ENCODE data around the gene TFF2. TPM values are rescaled to one million over a fixed set of nuclear protein-coding genes. Genes with fewer than 3 reads are reported as not detected.
A peak's percentile ranks its signal among the peaks of the same experiment; 100 is the strongest.

Gene TFF2
- total RNA-seq, 2 donors from 2014 or later: not detected

DNA sequence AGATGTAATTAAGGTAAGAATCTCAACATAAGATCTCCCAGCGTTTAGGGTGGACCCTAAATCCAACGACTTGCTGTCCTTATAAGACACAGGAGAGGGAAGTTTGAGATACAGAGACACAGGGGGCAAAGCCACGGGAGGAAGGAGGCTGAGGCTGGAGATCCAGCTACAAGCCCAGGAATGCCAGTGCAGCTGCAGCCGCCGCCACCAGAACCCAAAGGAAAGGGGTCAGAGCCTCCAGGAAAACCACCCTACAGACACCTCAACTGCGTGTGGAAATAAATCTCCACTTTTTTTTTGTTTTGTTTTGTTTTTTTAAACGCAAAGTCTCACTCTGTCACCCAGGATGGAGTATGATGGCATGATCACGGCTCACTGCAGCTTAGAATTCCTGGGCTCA is 27.6 kb upstream of the TFF2 start:
- peaks cover 0 to 2% of the 10 kb centered on the region in 2 donors for H3K4me1 Mint-ChIP-seq (ENCODE audit: low read depth in 2 of 2)
- no peak overlapping the region for H3K27ac Mint-ChIP-seq
- H3K4me3 Mint-ChIP-seq: no peak overlapping the region
- H3K36me3 Mint-ChIP-seq: peaks cover 9% of the 10 kb centered on the region
- H3K27me3 Mint-ChIP-seq: peaks cover 0 to 23% of the 10 kb centered on the region in 2 donors
- H3K9me3 Mint-ChIP-seq: peaks cover 6% of the 10 kb centered on the region
- no peak for ATAC-seq
- DNase-seq (ENCODE audit: low spot score): no peak

DNA sequence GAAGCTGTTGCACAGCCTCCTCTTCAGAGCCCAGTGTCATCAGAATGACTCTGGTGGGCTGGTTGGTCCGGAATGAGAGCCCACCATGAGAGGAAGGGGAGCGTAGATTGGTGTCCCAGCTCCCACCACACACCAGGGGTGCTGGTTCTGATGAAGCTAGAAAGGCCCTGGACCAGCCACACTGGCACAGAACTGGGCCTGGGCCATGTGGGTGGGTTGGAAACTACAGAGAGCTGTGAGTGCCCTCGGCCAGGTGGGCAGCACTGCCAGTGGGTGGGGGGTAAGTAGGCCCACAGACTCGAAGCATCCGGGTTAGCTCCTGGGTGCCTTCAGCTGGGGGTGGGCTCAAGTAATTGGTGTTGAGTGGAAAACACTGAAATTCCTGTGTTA is 27.2 kb upstream of the TFF2 start:
- no peak for ATAC-seq
- Mint-ChIP-seq H3K36me3 (peaks cover 9% of the 10 kb centered on the region), H3K4me3 (no peak overlapping the region), H3K4me1 (ENCODE audit: low read depth in 2 of 2) (peaks cover 0 to 2% of the 10 kb centered on the region in 2 donors), H3K27ac (no peak overlapping the region), H3K27me3 (peaks cover 0 to 26% of the 10 kb centered on the region in 2 donors), H3K9me3 (peaks cover 6% of the 10 kb centered on the region)
- no peak for DNase-seq (ENCODE audit: low spot score)

DNA sequence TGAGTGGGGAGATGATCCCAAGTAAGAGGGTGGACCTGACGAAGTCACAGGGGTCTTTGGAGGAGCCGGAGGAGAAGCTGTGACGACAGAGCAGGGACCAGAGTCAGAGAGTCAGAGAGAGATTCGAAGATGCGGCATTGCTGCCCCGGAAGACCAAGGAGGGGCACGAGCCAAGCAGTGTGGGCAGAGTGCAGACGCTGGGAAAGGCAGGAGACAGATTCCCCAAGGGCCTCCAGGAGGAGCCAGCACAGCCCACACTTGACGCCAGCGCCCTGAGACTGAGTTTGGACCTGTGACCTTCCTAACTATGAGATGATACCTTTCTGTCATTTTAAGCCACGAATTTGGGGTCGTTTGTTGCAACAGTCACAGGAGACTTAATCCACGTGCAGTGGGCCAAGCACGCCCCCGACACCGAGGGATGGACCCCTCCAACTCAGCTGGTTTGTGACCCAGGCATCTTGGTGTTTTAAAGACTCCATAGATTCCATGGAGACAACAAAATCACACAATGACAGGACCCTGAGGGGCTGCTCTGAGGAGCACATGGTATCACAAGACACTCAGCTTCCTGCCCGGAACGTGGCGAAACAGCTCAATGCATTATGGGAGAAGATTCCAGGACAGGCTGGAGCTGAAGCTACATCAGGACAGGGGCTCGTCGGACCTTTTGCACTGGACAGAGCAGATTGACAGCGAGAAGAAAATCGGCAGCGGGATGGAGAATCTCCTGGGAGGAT is 26.6 kb upstream of the TFF2 start:
- Mint-ChIP-seq H3K36me3 (peaks cover 9% of the 10 kb centered on the region), H3K27ac (peak overlapping the region in 1 of 2 donors; percentile 35), H3K4me3 (no peak overlapping the region), H3K27me3 (peaks cover 0 to 26% of the 10 kb centered on the region in 2 donors), H3K4me1 (ENCODE audit: low read depth in 2 of 2) (peaks cover 0 to 2% of the 10 kb centered on the region in 2 donors), H3K9me3 (peaks cover 4% of the 10 kb centered on the region)
- DNase-seq (ENCODE audit: low spot score) (no peak), ATAC-seq (no peak)

DNA sequence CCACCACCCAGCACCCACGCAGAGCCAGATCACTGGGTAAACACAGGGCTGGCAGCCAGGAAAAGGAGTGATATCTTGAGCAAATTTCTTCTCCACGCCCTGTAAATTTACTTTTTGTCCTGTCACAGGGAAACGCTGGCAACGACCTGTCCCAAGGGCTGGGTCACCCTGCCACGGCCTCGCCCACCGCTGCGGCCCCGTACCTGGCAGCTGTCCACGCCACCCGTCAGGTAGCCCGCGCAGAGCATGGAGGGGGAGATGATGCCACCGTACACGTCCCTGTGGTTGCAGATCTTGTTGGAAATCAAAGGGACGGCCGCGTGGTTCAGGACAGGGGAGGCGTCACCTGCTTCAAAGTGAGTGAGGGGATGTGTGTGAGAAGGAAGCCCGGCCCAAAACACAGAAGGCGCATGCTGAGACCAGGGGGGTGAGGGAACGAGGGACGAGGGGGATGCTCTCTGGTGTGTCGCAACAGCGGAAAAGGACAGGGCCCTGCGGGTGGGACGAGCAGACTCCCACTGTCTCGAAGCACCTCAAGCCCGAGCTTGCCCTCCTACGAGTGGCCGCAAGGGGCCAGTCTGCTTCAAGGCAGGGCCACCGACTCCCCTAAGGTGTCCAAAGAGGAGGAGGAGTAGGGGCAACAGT is 25.7 kb upstream of the TFF2 start:
- Mint-ChIP-seq H3K27ac (peak overlapping the region in 1 of 2 donors; percentile 35), H3K36me3 (peaks cover 1% of the 10 kb centered on the region), H3K4me3 (no peak overlapping the region), H3K9me3 (no peaks in the 10 kb centered on the region), H3K27me3 (peaks cover 5 to 30% of the 10 kb centered on the region in 2 donors), H3K4me1 (ENCODE audit: low read depth in 2 of 2) (peaks cover 0 to 2% of the 10 kb centered on the region in 2 donors)
- no peak for ATAC-seq
- no peak for DNase-seq (ENCODE audit: low spot score)

DNA sequence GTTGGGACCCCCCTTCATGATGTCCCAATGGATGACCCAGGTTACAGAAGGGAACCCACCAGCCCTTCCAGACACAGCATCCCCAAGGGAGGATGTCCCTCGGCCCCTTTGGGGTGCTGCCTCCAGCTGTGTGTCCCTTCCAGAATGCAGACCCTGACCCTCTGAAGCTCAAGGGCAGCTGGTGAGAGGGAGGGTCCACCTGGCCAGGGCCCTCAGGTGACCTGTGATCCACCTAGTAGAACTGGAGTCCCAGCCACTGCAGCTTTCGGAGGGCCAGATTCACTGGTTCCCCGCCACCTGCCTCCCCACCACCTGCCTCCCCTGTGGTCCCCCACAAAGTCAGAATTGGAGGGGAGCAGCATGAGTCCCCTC is 25.2 kb upstream of the TFF2 start:
- Mint-ChIP-seq H3K36me3 (no peaks in the 10 kb centered on the region), H3K4me1 (ENCODE audit: low read depth in 2 of 2) (peaks cover 0 to 2% of the 10 kb centered on the region in 2 donors), H3K4me3 (no peak overlapping the region), H3K27me3 (peaks cover 10 to 35% of the 10 kb centered on the region in 2 donors), H3K9me3 (no peaks in the 10 kb centered on the region), H3K27ac (no peak overlapping the region)
- no peak for ATAC-seq
- no peak for DNase-seq (ENCODE audit: low spot score)

DNA sequence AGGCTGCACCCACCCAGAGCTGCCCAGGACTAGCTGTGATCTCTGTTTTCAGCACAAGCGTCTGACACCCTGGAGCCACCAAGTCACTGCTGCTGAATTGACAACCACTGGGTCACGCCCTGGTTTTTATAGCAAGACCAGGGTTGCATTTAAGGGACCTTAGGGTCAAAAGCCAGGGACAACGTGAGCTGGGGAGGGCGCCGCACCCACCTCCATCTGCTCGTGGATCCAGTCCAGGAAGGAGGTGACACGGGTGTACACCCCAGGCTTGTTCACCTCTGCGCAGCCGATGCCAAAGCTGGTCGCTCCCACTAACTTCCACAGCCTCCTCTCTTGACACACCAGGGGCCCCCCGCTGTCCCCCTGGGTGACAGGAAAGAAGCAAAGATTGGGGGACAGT is 24.7 kb upstream of the TFF2 start:
- no peak overlapping the region for H3K4me3 Mint-ChIP-seq
- H3K9me3 Mint-ChIP-seq: no peaks in the 10 kb centered on the region
- no peak overlapping the region for H3K27ac Mint-ChIP-seq
- ATAC-seq (no peak), DNase-seq (ENCODE audit: low spot score) (no peak)
- H3K36me3 Mint-ChIP-seq: no peaks in the 10 kb centered on the region
- peaks cover 0 to 2% of the 10 kb centered on the region in 2 donors for H3K4me1 Mint-ChIP-seq (ENCODE audit: low read depth in 2 of 2)
- peaks cover 14 to 38% of the 10 kb centered on the region in 2 donors for H3K27me3 Mint-ChIP-seq

DNA sequence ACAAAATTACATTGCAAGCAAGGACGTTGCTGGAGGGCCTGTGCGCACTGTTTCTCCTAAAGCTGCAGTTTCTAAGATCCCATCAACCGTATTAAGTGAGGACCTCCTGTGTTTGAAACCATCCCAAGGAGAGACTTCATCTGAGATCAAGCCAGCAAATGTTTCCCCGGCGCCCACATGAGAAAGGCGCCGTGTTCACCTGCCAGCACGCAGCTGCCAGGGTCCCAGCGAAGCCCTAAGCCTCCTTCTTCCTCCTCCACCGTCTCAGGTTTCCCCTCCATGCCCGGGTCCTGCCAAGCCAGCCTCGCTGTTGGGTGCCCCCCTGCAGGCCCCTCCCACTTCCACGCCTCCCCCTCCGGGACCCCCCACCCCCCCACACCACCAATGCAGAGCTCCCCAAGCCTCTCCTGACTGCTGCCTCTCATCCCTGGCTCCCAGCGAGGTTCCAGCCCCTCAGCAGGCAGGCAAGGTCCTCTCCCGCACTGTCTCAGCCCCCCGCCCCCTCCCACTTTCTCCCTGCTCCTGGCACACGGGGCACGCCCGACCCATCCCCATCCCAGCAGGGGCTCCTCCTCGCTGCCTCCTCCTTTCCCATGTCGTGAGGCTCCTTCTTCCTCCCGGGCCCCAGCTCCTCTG is 24.2 kb upstream of the TFF2 start:
- no peak for DNase-seq (ENCODE audit: low spot score)
- H3K4me1 Mint-ChIP-seq (ENCODE audit: low read depth in 2 of 2): peaks cover 0 to 2% of the 10 kb centered on the region in 2 donors
- no peaks in the 10 kb centered on the region for H3K36me3 Mint-ChIP-seq
- no peaks in the 10 kb centered on the region for H3K9me3 Mint-ChIP-seq
- H3K27ac Mint-ChIP-seq: no peak overlapping the region
- H3K27me3 Mint-ChIP-seq: peaks cover 15 to 38% of the 10 kb centered on the region in 2 donors
- ATAC-seq: no peak
- H3K4me3 Mint-ChIP-seq: peak overlapping the region; percentile 30

DNA sequence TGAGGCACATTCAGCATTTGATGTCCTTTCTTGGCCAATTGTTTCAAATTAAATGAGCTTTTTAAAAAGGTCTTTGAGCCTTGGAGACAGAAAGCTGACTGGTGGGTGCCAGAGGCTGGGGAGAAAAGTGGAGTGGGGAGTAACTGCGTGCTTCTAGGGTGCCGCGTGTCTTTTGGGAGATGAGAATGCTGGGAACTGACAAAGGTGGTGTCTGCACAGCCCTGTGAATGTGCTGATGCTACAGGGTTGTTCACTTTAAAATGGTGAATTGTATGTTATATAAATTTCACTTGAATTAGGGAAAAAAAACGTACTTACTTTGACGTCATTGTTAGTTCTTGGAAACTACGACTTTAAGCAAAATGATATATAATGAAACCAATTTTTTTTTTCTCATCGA is 23.7 kb upstream of the TFF2 start:
- Mint-ChIP-seq H3K9me3 (no peaks in the 10 kb centered on the region), H3K4me1 (ENCODE audit: low read depth in 2 of 2) (peaks cover 0 to 2% of the 10 kb centered on the region in 2 donors), H3K27ac (peak overlapping the region; percentile 11 to 31), H3K4me3 (peak overlapping the region; percentile 30), H3K27me3 (peaks cover 15 to 38% of the 10 kb centered on the region in 2 donors), H3K36me3 (no peaks in the 10 kb centered on the region)
- ATAC-seq (no peak), DNase-seq (ENCODE audit: low spot score) (no peak)

DNA sequence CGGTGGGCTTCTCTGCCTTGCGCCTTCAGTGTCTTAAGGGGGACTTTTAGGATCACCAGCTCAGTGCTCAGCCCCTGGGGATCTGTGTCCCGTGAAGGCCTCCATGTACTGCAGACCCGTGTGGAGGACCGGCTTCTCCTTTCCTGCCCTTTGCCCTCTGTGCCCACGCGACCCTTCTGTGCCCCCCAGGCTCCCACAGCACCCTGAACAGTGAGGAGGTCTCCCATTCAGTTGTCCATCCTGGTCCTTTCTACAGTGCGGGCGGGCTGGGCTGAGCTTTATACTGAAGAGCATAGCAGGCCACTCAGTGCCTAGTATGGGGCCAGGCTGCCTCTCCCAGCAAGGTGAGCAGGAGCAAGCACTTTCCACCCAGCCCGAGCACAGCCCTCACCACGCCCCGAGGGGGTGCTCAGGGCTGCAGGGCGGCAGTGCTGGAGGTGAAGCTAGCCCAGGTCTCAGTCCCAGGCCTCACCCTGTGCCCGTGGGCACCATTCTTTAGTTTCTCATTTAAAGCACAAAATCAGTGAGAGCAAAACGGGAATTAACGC is 23.2 kb upstream of the TFF2 start:
- Mint-ChIP-seq H3K36me3 (no peaks in the 10 kb centered on the region), H3K27ac (peak overlapping the region; percentile 11 to 31), H3K4me3 (peak overlapping the region; percentile 30), H3K9me3 (no peaks in the 10 kb centered on the region), H3K27me3 (peaks cover 15 to 41% of the 10 kb centered on the region in 2 donors), H3K4me1 (ENCODE audit: low read depth in 2 of 2) (peaks cover 0 to 2% of the 10 kb centered on the region in 2 donors)
- DNase-seq (ENCODE audit: low spot score): no peak
- ATAC-seq: no peak

DNA sequence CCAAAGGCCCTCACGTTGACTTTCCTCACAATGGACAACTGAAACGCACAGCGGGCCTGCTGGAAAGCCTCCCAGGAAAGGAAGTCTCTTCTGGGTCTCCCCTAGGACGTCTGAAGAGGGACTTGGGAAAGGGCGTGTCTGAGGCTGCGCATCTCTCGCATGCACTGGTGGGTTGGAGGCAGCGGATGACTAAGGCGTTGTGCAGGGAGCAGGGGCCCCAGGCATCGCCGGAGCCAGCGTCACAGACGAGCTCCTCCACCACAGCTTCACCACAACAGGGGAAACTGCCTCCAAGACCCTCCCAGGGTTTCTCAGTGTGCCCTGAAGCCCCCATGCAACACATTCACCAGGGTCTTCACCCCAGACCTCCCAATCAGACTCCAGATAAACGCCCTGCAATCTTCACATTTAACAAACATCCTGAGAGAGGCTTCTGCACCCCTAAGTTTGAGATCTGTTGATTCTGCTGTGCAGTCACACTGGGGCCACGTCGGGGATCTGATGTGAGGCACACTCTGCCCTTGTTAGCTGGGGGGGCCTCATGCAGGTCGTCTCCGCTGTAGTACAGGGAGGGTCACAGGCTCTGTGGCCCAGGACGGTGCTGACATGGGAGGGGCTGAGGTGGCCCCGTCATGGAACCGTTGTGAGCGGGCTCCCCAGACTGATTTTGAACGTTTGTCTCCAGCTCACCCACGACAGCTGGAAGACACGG is 22.6 kb upstream of the TFF2 start:
- H3K4me3 Mint-ChIP-seq: no peak overlapping the region

DNA sequence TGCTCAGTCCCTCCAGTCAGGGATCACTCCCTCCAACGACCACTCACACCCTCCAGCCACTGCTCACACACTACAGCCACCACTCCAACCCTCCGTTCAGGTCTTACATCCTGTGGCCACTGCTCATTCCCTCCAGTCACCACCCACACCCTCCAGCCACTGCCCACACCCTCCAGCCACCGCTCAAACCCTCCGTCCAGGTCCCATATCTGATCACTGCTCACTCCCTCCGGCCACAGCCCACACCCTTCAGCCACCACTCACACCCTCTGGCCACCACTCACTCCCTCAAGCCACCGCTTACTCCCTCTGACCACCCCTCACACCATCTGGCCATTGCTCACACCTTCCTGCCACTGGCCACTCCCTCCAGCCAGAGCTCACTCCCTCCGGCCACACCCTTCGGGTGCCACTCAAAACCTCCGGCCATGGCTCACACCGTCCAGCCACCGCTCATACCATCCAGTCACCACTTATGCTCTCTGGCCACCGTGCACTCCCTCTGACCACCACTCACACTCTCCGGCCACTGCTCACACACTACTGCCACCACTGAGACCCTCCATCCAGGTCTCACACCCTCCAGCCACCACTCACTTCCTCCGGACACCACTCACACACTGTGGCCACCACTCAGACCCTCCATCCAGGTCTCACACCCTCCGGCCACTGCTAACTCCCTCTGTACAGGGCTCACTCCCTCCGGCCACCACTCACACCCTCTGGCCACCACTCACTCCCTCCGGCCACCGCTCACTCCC is 20.3 kb upstream of the TFF2 start:
- Mint-ChIP-seq H3K4me3 (no peak overlapping the region), H3K9me3 (no peaks in the 10 kb centered on the region), H3K36me3 (no peaks in the 10 kb centered on the region), H3K27ac (peak overlapping the region in 1 of 2 donors; percentile 16), H3K27me3 (peaks cover 15 to 33% of the 10 kb centered on the region in 2 donors), H3K4me1 (ENCODE audit: low read depth in 2 of 2) (peaks cover 0 to 2% of the 10 kb centered on the region in 2 donors)
- no peak for DNase-seq (ENCODE audit: low spot score)
- ATAC-seq: no peak

More for the DNA sequence above, 22.6 kb upstream of the TFF2 start:
- Mint-ChIP-seq H3K9me3 (no peaks in the 10 kb centered on the region), H3K27ac (no peak overlapping the region), H3K4me1 (ENCODE audit: low read depth in 2 of 2) (peaks cover 0 to 2% of the 10 kb centered on the region in 2 donors), H3K36me3 (no peaks in the 10 kb centered on the region), H3K27me3 (peaks cover 15 to 41% of the 10 kb centered on the region in 2 donors)
- ATAC-seq: no peak
- DNase-seq (ENCODE audit: low spot score): no peak

DNA sequence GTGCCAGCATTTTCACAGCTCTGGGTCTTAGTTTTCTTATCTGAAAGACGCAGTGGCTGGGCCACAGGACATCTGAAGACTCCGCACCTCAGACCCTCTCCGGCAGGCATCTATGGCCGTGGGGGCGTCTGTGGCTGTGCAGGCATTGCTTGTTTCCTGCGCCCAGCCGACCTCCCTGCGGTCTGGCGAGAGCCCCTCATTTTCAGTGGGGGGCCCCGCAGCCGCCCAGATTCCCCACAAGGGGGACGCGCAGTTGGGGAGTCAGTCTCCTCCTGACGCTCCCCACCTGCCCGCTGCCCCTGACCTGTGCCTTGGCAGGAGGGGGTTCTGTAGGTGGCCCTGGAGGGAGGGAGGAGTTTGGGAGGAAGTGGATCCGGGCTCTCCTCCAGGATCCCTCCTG is 19.0 kb upstream of the TFF2 start:
- Mint-ChIP-seq H3K36me3 (no peaks in the 10 kb centered on the region), H3K4me3 (no peak overlapping the region), H3K27ac (no peak overlapping the region), H3K27me3 (peaks cover 15 to 32% of the 10 kb centered on the region in 2 donors), H3K4me1 (ENCODE audit: low read depth in 2 of 2) (no peaks in the 10 kb centered on the region), H3K9me3 (no peaks in the 10 kb centered on the region)
- DNase-seq (ENCODE audit: low spot score): no peak
- no peak for ATAC-seq

Data from natural killer cell treated with Interleukin-12 subunit alpha and Interleukin-12 subunit beta and Interleukin-15 and Interleukin-18, amount 100 ng/mL, for 72 hours (primary cell).